Fibroblast of mammary gland (primary cell): ENCODE results near the gene SMAD3.

ENCODE experiments used
- DNase-seq: peaks from one replicate; pipeline ENCODE4 v3.0.0-alpha.2; 2010; ENCODE audit warnings: low read depth
- H3K4me3 ChIP-seq: 2 replicates; pipeline ENCODE4 v1.5.1; 2011; ENCODE audit warnings: low read depth, mild to moderate bottlenecking, low read length, moderate library complexity; ENCODE audit not compliant: control insufficient read depth
- TF ChIP-seq, protein P1 (sequence below): conservative IDR thresholded peaks from 2 replicates; pipeline ENCODE4 v1.5.1; 2011; ENCODE audit warnings: low read depth, low read length, inconsistent platforms; ENCODE audit not compliant: control insufficient read depth, insufficient read depth

SMAD3 gene

DNA sequence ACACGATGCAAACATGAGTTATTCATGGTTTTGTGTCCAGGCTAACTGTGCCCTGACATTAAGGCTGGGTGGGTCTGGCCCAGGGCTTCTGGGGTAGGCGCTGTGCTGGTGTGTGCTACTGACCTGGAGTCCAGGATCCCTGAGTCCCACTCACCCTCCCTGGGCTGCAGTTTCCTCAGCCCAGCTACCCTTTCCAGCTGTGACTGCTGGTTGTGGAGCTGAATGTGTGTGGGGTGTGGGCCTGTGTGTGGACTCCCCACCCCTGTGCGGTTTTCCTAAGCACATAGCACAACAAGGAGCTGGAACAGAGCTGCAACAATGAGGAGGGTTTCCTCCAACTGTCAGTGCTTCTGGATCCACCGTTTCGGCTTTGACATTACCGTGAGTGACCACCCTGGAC is 38.0 kb downstream of the SMAD3 start:
- H3K4me3 ChIP-seq: no peak overlapping the region
- TF ChIP-seq, protein P1, sequence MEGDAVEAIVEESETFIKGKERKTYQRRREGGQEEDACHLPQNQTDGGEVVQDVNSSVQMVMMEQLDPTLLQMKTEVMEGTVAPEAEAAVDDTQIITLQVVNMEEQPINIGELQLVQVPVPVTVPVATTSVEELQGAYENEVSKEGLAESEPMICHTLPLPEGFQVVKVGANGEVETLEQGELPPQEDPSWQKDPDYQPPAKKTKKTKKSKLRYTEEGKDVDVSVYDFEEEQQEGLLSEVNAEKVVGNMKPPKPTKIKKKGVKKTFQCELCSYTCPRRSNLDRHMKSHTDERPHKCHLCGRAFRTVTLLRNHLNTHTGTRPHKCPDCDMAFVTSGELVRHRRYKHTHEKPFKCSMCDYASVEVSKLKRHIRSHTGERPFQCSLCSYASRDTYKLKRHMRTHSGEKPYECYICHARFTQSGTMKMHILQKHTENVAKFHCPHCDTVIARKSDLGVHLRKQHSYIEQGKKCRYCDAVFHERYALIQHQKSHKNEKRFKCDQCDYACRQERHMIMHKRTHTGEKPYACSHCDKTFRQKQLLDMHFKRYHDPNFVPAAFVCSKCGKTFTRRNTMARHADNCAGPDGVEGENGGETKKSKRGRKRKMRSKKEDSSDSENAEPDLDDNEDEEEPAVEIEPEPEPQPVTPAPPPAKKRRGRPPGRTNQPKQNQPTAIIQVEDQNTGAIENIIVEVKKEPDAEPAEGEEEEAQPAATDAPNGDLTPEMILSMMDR: no peak
- DNase-seq: no peak

DNA sequence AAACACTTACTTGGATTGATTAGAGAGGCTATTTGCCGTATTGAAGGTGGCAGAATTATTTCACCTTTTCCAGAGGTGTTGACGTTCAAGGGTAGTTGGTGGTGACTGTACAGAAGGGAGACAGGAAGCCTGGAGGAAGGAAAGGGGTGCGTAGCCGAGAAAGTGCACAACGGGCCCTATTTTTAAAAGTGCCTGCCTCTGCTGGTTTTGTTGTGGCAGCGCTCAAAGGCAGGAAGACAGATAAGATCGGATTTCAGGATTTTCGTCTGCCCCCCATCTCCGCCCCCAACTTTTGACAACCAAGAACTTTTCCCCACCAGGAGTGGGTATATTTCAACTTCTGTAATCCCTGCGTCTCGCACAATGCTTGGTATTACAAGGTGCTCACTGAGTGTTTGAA is 38.5 kb downstream of the SMAD3 start:
- no peak for DNase-seq
- H3K4me3 ChIP-seq: no peak overlapping the region
- TF ChIP-seq, protein P1: no peak

DNA sequence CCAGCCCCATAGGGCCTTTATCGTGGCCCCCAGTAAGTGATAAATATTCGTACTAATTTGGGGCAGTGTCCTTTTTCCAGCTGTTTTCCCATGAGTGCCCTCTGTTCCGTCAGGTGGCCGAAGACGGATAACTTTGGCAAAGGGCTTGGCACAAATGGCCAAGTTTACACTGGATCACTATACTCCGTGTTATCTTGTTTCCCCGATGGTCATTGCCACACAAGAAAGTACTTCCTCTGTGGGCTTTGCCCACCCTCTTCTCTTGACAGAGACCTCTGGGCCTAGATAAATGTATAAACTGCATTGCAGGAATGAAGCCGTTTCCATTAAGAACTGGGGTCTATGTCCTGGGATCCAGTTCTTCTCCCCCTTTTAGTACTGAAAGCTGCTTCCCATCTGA is 39.1 kb downstream of the SMAD3 start:
- DNase-seq: no peak
- TF ChIP-seq, protein P1: no peak
- no peak overlapping the region for H3K4me3 ChIP-seq

DNA sequence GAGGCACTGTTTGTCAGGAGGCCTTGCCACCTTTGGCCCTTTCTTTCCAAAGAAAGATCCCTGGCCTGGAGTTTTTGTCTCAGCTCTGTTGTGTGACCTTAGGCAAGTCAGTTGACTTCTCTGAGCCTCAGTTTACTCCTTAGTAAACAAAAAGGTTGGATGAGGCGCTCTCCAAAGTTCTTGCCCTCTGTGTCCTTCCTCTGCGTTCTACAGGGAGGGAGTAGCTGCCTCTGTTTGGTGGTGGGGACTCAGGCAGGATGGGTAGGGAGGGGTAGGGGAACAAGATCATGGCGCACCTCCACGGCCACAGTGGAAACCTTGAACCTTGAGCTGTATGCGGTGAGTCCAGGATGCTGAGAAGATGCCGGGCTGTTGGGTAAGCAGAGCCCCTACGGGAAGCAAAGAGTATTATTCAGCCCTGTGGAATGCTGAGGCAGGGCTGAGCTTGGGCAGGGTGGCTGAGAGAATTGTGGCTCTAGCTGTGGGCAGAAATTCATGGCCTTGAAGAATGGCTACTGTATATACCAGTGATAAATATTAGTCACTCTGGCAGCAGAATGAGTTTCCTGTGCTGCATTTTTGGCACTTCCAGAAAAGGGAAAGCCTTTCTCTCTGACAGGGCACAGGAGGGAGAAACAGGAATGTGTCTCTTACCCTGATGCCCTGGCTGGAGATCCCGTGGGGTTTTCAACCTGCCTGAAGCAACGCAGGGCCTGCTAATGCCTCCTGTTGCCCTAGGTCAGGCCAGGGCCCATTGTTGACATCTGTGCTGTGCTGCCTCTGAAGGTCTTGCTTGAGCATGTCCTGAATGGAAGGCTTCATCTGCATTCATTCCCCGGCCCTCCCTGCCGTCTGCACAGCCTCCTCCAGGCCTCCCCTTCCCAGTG is 39.9 kb downstream of the SMAD3 start:
- TF ChIP-seq, protein P1: no peak
- peak; percentile 97 for DNase-seq
- no peak overlapping the region for H3K4me3 ChIP-seq

DNA sequence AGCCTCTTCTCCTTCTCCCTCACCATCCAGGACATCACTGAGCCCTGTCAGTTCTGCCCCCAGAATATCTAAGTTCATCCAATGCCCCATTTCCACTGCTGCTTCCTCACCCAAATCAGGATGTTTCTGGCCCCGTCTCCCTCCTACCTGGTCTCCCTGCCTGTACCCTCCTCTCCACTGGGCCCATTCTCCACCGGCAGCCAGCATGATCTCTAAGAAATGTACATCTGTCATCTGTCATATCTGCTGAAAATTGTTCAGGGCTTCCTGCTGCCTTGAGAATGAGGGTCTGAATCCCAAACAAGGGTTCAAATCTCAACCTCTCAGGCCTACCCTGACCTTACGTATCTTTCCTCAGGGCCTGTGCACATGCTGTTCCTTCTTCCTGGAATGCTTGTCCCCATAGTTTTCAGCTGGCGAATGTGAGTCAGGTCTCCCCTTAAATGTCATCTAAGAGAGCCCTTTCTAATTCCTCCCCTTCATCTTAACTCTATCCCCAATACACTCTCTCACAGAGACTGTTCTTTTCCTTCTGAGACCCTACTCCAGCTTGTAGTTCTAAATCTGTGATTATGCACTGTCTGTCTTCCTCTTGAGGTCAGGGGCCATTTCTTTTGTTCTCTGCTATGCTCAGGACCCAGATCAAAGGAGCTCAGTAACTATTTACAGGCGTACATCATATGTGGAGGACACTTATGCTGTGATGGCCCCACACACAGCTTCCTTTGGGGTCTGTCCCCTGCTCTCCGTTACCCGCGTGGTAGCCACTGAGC is 40.8 kb downstream of the SMAD3 start:
- DNase-seq: no peak
- TF ChIP-seq, protein P1: no peak
- no peak overlapping the region for H3K4me3 ChIP-seq

DNA sequence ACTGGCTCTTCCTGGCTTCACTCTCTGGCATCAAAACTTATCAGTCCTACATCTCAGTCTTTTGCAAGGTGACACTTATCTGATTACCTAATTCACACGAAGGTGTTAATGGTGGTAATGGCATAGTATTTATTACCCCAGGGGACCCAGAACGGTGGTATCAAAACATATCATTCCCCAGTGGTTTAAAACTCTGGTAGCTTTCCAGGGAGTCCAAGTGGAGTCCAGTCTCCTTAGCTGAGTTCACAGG is 41.3 kb downstream of the SMAD3 start:
- TF ChIP-seq, protein P1: no peak
- DNase-seq: no peak
- no peak overlapping the region for H3K4me3 ChIP-seq
